PC-3 (cell line): Measurements from ENCODE around the gene LYPD3.

Experiments used
- EZH2 ChIP-seq: fragments of 300-600 bp; sonication (generic); IDR thresholded peaks from one replicate; pipeline ENCODE4 v1.6.1; 2017; ENCODE audit warnings: antibody characterized with exemption, mild to moderate bottlenecking, low read length; ENCODE audit not compliant: unreplicated experiment
- TF ChIP-seq, protein P1 (sequence below): fragments of 300-600 bp; sonication (generic); conservative IDR thresholded peaks from 2 replicates; pipeline ENCODE4 v1.5.1; 2017; ENCODE audit warnings: antibody characterized with exemption, low read depth, mild to moderate bottlenecking, low read length

DNA sequence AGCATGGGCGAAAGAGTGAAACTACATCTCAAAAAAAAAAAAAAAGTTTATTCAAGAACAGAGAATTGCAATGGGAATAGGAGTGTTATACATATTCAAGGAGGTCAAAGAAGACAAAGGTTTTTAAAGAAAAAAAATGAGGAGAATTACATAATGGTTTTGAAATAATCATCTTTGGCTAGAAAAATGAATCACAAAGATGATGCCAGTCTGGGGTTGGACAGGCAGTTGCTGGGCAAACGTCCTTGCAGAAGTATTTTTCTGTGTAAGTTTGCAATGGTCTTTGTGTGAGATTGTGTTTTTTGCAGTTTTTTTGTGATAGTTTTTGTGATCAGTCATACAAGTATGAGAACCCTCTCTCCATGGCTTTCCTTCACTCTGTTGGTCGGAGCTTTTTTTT is 23.7 kb downstream of the LYPD3 start:
- TF ChIP-seq, protein P1, sequence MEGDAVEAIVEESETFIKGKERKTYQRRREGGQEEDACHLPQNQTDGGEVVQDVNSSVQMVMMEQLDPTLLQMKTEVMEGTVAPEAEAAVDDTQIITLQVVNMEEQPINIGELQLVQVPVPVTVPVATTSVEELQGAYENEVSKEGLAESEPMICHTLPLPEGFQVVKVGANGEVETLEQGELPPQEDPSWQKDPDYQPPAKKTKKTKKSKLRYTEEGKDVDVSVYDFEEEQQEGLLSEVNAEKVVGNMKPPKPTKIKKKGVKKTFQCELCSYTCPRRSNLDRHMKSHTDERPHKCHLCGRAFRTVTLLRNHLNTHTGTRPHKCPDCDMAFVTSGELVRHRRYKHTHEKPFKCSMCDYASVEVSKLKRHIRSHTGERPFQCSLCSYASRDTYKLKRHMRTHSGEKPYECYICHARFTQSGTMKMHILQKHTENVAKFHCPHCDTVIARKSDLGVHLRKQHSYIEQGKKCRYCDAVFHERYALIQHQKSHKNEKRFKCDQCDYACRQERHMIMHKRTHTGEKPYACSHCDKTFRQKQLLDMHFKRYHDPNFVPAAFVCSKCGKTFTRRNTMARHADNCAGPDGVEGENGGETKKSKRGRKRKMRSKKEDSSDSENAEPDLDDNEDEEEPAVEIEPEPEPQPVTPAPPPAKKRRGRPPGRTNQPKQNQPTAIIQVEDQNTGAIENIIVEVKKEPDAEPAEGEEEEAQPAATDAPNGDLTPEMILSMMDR, result no peak
- no peak for TF ChIP-seq EZH2
